Measurements from ENCODE around the gene RIMBP2.

The RIMBP2 gene

DNA sequence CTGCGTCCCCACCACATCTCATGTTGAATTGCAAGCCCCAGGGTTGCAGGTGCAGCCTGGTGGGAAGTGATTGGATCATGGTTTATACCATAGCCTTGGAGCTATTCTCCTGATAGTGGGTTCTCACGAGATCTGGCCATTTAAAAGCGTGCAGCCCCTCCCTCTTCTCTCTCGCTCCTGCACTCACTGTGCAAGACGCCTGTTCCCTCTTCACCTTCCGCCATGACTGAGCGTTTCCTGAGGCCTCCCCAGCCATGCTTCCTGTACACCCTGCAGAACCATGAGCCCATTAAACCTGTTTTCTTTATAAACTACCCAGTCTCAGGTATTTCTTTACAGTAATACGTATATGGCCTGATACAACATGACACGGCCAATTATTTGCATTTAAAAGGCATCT, 146.6 kb downstream of the RIMBP2 start:
- no peak for DNase-seq (ENCODE audit: low read depth)

DNA sequence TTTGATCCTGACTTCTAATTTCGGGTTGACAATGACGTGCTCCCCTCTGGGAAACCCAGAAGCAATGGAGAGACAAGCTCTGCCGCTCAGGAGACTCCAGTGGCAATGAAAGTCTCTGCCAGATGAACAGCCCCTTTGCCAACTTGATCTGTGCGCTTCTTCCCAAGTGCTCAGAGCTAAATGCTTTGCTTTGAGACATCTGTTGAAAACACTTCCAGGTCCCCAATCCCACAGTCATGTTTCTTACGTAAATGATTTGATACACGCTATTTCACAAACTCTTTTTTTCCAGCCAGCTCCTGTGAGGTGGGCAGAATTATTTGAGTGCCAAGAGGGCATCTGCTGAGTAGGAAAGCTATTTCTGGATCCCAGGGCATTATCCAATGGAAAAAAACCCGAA, 147.6 kb downstream of the RIMBP2 start:
- no peak for DNase-seq (ENCODE audit: low read depth)

DNA sequence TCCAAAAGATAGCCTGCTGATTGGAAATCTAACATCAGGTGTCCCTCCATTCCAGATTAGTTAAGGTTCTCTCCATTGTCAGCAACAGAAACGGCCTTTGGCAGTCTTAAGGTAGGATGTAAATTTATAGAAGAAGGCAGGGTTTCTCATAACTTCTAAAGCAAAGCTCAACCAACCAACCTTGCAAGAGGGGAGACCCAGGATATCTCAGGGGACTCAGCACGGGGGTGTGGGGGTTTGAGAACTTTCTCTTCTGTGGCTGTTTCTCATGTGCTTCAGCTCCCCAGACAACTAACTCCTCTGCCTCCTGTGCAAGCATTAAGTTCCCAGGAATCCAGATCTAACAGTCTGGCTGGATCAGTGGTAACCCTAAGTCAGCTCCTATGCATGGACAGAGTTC, 148.1 kb downstream of the RIMBP2 start:
- no peak for DNase-seq (ENCODE audit: low read depth)

DNA sequence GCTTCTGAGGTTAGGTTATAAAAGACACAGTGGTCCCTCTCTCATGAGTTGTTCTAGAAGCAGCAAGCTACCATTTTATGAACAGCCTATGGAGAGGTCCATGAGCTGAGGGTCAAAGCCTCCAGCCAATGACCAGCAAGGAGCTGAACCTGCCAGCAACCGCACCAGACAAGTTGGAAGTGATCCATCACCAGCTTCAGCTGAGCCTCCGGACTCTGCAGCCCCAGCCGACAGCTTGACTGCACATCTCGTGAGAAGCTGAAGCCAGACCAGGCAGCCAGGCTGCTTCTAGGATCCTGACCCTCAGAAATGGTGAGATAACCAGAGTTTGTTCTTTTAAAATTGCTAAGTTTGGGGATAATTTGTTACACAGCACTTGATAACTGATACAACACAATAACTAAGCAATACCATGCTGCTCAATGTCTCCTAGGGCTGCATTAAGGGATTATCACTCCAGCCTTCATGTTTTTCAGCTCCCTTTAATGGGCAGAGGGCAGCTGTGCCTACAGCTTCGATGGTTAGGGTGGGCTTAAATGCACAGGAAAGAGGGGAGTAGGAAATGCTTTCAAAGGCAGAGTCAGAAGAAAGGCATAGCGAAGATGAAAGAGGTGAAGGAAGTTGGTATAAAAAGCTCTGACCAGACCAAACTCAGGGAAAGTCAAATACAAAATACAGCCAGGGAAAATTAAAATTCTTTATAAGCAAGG, 149.5 kb downstream of the RIMBP2 start:
- no peak for DNase-seq (ENCODE audit: low read depth)

DNA sequence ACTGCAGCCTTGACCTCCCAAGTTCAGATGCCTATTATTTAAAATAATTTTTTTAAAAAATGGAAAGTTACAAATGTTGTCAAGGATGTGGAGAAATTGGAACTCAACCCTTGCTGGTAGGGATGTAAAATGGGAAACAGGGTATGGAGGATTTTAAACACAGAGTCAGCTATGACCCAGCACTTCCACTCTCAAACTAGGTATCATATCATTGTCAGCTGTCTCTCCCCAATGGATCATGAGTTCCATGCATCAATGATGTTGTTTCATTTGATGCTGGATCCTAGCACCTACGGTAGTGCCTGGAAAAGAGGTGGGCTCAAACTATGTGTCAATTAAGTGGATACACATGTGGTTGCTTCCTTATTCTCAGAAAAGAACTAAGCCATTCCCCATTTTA, 150.9 kb downstream of the RIMBP2 start:
- no peak for DNase-seq (ENCODE audit: low read depth)

DNA sequence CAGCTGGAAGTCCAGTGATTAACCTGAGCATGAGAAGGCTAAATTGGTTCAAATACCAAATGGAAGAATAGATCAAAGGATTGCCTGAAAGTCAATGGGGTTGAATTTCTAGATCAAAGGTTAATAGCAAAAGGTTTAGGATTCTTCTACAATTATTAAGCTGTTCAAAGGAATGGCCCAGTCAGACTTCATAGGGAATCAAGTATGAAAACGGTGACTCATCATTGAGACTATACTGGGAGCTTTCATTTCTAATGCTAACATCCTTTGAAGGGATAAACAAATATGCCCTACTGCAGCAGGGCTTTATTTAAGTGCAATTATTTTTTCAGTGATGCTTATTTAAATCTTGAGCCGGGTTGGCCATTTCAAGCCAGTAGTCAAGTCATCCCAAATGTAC, 152.8 kb downstream of the RIMBP2 start:
- DNase-seq (ENCODE audit: low read depth) = no peak

DNA sequence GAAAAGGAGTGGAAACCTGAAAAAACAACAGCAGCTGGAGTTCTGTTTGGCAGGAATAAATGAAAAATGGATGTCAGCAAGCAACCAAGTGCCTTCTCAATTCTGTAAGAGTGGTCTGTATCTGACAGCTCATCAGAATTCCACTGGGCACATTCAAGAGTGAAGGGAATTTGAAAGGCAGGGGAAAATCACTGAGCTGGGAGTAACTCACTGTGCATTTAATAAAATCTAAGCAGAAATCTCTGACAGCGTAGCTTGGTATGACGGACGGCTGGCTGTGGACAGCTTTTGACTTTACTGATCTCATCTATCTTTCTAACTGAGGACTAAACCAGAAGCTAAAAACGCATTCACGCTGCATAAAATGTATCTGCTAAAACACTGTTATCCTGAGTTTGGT, 153.4 kb downstream of the RIMBP2 start:
- no peak for DNase-seq (ENCODE audit: low read depth)

DNA sequence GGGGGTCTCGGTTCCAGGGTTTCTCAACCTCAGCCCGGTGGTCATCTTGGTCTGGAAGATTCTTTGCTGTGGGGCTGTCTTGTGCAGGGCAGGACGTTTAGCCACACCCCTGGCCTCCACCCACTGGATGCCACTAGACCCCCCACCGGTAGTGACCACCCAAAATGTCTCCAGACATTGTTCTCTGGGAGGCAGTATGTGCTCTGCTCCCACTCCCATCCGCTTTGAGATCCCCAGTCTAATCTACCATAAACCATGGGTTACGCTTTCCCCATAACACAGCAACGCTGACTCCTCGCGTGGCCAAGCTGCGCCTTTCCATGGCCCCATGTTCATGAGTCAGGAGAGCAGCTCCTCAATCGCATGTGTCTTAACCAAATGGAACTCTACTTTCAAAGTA, 155.8 kb downstream of the RIMBP2 start:
- DNase-seq (ENCODE audit: low read depth) = no peak

DNA sequence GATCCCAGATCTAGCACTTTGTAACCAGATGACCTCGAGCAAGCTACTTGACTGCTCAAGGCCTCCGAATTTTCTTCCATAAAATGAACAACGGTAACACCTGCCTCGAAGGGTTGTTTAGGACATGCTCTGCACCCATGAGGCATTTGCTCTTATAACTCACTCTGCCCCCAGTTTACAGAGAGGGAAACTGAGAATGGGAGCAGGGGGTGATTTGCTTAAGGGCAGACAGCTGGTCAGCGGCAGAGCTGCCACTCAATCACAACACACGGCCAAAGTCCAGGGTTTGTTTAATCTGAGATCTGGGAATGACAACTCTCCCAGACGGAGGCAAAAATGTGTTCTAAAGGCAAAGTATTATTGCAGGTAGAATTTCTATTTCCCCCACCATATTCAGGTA, 156.3 kb downstream of the RIMBP2 start:
- DNase-seq (ENCODE audit: low read depth) = no peak

DNA sequence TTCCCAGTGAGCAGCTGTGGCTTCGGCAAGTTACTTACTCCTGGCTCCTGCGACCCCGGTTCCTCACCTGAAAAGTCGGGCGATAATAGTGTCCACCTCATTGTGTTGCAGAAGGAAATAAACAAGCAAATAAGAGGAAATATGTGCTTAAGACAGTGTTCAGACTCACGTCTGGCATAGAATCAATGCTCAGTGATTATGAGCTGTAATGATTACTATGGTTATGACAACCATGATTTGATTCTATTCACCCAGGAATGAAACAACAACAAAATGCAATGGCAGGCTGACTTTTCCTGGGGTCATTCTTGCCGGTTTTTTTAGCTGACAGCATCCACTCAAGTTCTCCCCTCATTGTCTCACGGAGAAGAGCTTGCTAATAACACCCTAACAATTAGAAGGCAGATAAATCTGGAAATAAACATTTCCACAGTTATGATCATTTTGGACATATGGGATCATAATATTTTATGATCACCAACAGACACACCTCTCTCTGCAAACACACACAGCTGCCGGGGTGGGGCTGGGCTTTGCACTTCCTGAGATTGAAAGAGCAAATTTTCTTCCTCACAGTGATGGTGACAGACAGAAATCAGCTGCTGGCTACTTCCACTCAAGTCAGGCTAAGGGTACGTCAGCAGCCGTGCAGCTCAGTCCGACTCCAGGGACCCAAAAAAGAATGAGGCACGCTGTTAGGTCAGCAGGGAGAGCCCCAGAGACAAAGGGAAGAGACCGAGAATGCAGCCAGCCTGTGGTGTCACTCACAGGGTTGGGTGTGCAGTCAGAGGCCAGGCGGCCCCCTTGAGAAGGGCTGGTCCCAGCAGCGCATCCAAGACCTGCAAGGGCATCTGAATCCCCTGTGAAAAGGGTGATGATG, 158.0 kb downstream of the RIMBP2 start:
- DNase-seq (ENCODE audit: low read depth) = no peak

DNA sequence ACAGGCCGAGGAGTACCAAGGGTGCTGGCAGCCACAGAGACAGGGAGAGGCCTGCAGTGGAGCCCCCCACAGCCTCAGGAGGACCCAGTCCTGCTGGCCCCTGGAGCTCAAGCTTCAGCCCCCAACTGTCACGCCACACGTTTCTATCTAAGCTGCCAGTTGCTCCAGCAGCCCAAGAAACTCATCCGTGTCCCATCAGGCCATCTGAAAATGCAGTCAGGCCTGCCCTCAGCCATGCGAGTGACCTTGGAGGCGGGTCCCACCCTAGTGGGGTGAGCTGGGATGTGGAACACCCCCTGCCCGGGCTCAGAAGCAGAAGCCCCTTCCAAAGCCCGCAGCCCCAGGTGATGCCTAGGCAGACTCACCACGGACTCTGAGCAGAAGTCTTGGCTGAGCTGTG, 158.9 kb downstream of the RIMBP2 start:
- DNase-seq (ENCODE audit: low read depth) = no peak

DNA sequence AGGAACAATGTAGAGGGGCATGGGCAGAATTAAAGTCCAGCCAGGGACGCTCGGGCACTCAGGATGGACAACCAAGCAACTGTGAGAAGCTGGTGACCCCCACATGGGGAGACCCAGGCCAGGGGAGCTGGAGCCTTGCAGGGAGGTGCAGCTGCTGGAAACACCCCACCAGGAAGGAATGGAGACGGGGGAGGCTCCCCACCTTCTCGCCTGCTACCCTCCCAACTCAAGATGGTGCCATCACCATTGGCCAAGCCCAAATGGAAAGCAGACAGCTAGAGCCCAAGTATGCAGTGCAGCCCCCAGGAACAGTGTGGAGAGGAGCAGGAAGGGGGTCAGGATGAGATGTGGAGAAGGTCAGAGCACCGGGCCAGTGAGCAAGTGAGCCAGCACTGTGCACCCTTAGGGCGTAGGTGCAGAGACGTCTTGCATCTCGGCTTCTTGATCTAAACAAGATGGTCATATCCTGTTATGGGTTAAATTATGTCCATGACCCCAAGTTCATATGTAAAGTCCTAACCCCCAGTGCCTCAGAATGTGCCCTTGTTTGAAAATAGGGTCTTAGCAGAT, 159.5 kb downstream of the RIMBP2 start:
- no peak for DNase-seq (ENCODE audit: low read depth)

DNA sequence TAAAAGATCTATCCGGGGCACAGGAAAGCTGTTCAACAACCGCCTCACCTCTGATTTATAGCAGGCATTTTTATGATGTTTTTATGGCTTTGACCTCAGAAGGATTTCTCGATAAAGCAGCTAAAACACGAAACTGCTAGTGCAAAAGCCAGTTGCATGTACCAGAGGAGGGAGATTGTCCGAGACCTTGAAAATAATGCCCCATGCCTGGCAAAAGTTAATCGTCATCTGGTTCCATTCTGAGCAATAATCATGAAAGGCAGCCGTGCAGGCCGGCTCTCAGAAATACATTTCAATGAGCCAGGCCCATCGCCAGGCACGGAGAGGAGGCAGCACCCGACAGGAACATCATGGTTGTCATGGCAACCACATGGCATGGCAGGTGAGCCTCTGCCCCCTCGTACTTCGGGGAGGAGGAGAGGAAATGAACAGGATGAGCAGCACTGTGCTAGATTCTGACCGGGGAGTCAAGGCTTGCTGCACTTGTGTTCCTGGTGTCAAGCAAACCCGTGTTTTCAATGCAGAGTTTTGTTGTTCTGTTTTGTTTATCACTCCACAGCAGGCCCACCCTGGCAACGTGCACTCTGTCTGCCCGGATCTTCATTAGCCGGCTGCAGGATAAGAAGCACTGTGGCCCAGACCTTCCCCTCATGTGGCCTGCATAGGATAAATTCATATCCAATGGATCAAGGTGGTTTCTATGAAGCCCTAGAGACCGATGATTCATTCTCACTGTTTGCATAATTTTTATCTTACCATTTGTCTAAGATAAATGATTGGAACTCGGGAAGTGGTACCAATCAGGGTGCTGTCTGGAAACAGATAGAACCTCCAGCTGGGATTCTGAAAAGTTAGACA, 160.2 kb downstream of the RIMBP2 start:
- no peak for DNase-seq (ENCODE audit: low read depth)

DNA sequence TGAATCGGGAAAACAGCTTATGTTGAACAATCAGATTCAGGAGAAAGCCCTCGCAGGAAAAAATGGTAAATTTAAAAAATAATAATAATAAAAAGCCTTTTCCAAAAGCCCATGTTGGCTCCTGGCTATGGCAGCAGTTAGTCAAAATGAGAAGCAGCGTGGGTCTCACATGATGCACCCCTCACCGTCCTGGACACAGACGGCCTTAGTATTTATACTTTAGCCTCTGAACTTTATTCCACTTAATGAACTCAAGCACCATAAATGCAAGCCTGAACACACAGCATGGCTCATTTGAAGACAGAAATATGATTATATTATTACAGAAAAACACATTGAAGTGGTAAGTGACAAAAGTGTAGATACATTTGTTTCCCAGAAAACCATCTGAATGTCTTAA, 160.9 kb downstream of the RIMBP2 start:
- no peak for DNase-seq (ENCODE audit: low read depth)

DNA sequence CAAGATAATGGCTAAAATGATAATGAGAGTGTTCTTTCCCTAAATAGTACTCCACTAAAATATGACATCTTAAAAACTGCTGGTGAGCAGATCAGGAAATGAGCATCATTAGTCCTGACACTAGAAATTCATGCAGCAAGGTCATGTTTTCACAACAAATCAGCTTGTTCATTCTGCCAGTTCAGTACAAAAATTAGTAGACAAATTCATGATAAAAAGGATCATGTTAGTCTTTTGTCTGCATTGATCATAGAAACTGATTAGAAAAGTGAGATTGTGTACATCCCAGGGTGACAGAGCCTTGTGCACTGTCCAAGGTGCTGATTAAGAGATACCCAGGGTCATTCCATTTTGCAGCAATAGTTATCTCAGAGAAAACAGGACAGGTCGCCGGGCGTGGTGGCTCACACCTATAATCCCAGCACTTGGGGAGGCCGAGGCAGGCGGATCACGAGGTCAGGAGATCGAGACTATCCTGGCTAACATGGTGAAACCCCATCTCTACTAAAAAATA, 163.6 kb downstream of the RIMBP2 start:
- no peak for DNase-seq (ENCODE audit: low read depth)

DNA sequence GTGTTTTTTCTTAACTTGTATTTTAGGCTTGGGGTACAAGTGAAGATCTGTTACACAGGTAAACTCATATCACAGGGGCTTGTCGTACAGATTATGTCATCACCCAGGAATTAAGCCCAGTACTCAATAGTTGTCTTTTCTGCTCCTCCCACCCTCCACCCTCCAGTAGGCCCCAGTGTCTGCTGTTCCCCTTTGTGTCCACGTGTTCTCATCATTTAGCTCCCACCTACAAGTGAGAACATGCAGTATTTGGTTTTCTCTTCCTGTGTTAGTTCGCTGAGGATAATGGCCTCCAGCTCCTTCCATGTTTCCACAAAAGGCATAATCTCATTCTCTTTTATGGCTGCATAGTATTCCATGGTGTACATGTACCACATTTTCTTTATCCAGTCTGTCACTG, 166.7 kb downstream of the RIMBP2 start:
- DNase-seq (ENCODE audit: low read depth) = no peak

DNA sequence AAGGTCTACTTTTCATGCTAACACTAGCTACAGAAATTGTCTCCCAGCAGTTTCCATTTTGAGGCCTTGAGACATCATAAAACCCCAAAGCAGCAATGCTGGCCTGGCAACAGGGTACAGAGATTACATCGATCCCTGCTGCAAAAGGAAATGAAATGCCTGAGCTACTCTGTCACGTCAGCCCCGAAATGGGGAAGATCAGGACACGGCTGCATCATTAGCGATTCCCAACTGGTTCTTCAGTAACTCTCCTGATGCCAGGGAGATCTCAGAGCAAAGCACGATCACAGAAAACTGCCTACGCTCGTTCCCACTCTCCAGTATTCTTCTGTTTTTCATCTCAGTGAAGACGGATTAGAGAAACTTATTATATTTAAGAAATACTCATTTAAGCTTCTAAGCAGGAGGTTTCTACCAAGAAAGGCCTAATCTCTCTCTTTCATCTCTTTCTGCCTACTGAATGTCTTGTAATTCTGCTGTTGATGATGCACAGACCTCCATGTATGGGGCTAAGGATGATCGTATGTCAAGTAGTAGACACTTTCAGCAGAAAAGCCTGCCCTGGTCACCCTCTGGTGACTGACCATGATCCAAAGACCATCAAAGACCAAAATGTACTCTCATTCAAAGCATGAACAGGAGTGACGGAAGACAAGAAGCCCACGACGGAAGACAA, 168.5 kb downstream of the RIMBP2 start:
- DNase-seq (ENCODE audit: low read depth) = no peak

DNA sequence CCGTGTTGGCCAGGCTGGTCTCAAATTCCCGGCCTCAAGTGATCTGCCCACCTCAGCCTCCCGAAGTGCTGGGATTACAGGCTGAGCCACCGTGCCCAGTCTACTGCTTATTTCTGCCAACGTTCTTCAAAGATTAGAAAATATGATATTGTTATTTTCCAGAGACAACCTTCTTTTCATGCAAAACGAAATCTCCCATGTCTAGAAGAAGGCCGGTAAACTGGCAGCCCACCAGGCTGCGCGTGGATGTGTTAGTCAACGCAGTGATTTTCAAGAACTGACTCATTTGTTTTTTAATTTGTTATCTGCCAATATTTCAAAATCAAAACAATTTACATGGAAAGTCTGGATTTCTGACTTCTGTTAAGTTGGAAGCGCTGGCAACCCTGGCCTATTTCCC, 169.6 kb downstream of the RIMBP2 start:
- no peak for DNase-seq (ENCODE audit: low read depth)

DNA sequence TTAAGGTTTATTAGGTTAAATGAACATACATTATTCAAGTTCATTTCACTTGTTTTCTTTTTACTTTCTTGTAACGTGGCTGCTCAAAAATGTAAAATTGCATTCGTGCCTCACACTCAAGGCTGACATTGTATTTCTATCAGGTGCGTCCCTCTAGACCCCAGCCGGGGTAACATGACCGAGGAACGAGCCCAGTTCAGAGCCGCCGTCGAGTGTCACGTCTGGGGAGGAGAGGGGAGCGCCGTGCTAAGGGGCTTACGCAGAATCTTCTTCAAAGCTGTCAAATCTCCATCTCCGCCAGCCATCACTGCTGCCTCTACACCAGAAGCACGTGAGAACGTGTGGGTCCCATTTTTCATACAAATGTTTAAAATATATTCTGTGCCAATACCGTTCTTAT, 170.6 kb downstream of the RIMBP2 start:
- no peak for DNase-seq (ENCODE audit: low read depth)

DNA sequence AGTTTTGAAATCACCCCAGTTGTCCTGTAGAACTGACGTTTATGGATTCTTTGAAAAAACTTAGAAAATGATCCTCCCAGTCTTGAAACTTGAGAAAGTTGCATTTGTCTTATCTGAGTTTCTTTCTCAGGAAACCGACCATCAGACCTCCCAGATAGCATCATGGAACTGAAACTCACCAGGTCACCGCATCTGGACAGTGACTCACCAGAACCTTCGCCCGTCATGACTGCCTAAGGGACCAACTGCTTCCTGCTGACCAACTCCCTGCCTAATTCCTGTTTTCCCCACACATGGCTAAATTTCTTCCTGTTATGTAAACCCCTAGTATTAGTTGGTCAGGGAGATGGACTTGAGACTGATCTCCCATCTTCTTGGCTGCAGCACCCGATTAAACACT, 175.7 kb downstream of the RIMBP2 start:
- no peak for DNase-seq (ENCODE audit: low read depth)

DNA sequence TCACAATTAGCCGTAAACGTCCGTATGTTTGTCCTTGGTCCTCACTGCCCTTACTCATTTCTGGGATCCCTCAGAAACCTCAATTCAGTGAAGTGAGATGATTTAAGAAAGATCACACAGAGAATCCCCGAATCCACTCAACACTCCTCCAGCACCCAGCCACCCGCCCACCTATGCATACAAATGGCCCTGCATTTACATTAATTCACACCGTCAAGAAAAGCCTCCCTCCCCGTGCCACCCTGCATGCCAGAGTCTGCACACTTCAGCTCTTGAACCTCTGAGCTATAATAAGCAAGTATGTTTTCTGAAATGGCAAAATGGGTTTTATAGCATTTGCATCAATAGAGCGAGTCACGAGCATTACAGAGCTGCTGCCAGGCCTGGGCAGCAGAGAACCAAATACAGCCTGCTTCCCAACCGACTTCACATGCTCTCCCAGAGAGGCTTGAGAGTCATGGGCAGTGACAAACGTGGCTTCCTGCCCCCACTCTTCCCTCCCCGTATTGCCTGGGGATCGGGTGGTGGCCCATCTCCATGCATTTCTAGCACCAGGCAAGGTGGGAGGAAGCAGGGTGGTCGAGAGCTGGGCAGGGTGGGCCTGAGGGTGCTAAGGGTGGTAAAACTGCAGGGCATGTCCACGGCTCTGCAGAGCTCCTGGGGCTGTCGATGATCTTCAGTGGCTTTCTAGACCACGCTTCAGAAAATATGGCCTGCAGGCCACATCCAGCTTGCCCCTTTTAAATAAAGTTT, 177.6 kb downstream of the RIMBP2 start:
- no peak for DNase-seq (ENCODE audit: low read depth)

Data from ELR (cell line).